A549 (cell line): ENCODE results near the gene OPTN.

ENCODE experiments used
- CTCF ChIP-seq: fragments of >200 bp; sonication (Bioruptor Twin); formaldehyde crosslinking; IDR thresholded peaks from 3 replicates; pipeline ENCODE4 v1.5.1; 2016
- EP300 ChIP-seq, 2 experiments: fragments of >200 bp; sonication (Bioruptor Twin); formaldehyde crosslinking; IDR thresholded peaks; 2 replicates in 1 of 2; 3 replicates in 1 of 2; pipeline ENCODE4 v1.6.1; 2016 to 2017
- HES2 ChIP-seq: fragments of >200 bp; sonication (Bioruptor Twin); formaldehyde crosslinking; IDR thresholded peaks from 2 replicates; pipeline ENCODE4 v1.6.1; 2016
- JUN ChIP-seq, 2 experiments: fragments of >200 bp; sonication (Bioruptor Twin); formaldehyde crosslinking; IDR thresholded peaks; 2 replicates in 1 of 2; 3 replicates in 1 of 2; pipeline ENCODE4 v1.6.1; 2016 to 2017
- MAFK ChIP-seq: fragments of 450-650 bp; IDR thresholded peaks from 2 replicates; pipeline ENCODE4 v1.6.1; 2014; ENCODE audit not compliant: partially characterized antibody
- POLR2A ChIP-seq: IDR thresholded peaks from 2 replicates; pipeline ENCODE4 v1.6.1; 2012; ENCODE audit warnings: mild to moderate bottlenecking, low read length
- RFX5 ChIP-seq: fragments of 450-650 bp; IDR thresholded peaks from 2 replicates; pipeline ENCODE4 v1.7.1; 2014; ENCODE audit warnings: antibody characterized with exemption, mild to moderate bottlenecking, moderate library complexity
- USF2 ChIP-seq: fragments of 450-650 bp; IDR thresholded peaks from 2 replicates; pipeline ENCODE4 v1.6.1; 2014; ENCODE audit warnings: antibody characterized with exemption

- TF ChIP-seq MAFK (no peak), POLR2A (no peak), RFX5 (peak; percentile 57; the same call in 1 of the 2 replicates), JUN (IDR thresholded peaks at IDR 0.05) (peak; percentile 27 to 60; a peak in 3 of 5 replicates), USF2 (no peak), CTCF (peak; percentile 89), HES2 (no peak), EP300 (IDR thresholded peaks at IDR 0.05) (no peak)
Measured at GRCh38 chr10:13160934-13161856, 61.2 kb downstream of the OPTN start, which contains the start of gene MCM10.
